ENCODE data around the gene KCTD11. TPM values are rescaled to one million over a fixed set of nuclear protein-coding genes. Genes with fewer than 3 reads are reported as not detected.
"Not testable (repeated sequence)": the region's sequence is repeated elsewhere in the genome, so short reads cannot be mapped to it uniquely, and the experiment has no call there.

Gene KCTD11
- total and polyA plus RNA-seq, 10 donors, result 5.4 to 12.0 (median 8.9) TPM

DNA sequence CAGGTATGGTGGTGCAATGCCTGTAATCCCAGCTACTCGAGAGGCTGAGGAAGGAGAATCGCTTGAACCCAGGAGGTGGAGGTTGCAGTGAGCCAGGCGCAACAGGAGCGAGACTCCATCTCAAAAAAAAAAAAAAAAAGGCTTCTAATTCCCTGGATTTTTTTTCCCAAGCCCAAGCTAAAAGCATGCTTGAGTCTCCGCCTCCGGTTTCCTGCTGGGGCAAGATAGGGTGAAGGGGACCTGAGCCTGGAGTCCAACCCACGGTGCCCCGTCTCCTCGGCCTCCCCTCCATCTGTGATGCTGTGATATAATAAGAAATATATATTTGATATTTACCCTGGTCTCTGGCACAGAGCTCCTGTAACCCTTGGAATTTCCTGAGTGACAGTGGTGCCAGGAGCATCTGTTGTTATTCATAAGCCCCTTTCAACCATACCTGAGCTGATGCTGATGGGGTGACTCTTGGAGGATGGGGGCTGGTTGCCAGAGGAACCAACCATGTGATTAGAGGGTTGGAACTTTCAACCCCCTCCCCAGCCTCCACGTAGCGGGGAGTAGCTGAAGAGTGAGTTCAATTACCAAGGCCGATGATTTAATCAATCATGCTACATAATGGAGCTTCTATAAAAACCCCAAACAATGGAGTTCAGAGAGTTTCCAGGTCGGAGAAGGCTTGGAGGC, 16.1 kb downstream of the KCTD11 start:
- Histone ChIP-seq H3K4me3 (no peak overlapping the region), H3K36me3 (no peaks in the 10 kb centered on the region), H3K4me1 (no peaks in the 10 kb centered on the region), H3K27ac (no peak overlapping the region), H3K9me3 (no peaks in the 10 kb centered on the region), H3K27me3 (replicated peaks in 1 of 7) (peaks cover 0 to 4% (median 0%) of the 10 kb centered on the region in 7 donors)
- WGBS, 5 donors, result 63 to 82% (median 75%) methylated on average over 13 of the region's 13 CpGs
- no peak for DNase-seq
- intact Hi-C loops (cut with DNase I; ENCODE audit: low total_unique reads), result no loop called here
- TF ChIP-seq, protein P1, sequence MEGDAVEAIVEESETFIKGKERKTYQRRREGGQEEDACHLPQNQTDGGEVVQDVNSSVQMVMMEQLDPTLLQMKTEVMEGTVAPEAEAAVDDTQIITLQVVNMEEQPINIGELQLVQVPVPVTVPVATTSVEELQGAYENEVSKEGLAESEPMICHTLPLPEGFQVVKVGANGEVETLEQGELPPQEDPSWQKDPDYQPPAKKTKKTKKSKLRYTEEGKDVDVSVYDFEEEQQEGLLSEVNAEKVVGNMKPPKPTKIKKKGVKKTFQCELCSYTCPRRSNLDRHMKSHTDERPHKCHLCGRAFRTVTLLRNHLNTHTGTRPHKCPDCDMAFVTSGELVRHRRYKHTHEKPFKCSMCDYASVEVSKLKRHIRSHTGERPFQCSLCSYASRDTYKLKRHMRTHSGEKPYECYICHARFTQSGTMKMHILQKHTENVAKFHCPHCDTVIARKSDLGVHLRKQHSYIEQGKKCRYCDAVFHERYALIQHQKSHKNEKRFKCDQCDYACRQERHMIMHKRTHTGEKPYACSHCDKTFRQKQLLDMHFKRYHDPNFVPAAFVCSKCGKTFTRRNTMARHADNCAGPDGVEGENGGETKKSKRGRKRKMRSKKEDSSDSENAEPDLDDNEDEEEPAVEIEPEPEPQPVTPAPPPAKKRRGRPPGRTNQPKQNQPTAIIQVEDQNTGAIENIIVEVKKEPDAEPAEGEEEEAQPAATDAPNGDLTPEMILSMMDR (IDR thresholded peaks at IDR 0.05 in 8 of 11, conservative IDR thresholded peaks at IDR 0.05 in 3 of 11), result no peak
- TF ChIP-seq POLR2AphosphoS5 (IDR thresholded peaks at IDR 0.05) (no peak), POLR2A (IDR thresholded peaks at IDR 0.05) (no peak)

DNA sequence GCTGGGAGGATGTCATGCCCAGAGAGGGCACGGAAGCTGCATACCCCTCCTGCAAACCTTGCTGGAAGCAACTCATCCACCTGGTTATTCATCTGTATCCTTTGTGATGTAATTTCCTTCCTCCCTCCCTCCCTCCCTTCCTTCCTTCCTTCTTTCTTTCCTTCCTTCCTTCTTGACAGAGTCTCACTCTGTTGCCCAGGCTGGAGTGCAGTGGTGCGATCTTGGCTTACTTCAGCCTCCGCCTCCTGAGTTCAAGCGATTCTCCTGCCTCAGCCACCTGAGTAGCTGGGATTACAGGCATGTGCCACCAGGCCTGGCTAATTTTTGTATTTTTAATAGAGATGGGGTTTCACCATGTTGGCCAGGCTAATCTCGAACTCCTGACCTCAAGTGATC, 16.6 kb downstream of the KCTD11 start:
- intact Hi-C loops (cut with DNase I; ENCODE audit: low total_unique reads); DNase-seq; H3K27ac ChIP-seq; H3K4me3 ChIP-seq; H3K4me1 ChIP-seq; H3K27me3 ChIP-seq (replicated peaks in 1 of 7); H3K36me3 ChIP-seq; H3K9me3 ChIP-seq: not testable (repeated sequence)
- 80 to 90% (median 86%) methylated on average over 5 of the region's 5 CpGs for WGBS, 5 donors

GRCh38 chr17:7369825-7370224, 17.9 kb downstream of the KCTD11 start:
- H3K27ac ChIP-seq, result no peak overlapping the region
- TF ChIP-seq, protein P1 (IDR thresholded peaks at IDR 0.05 in 8 of 11, conservative IDR thresholded peaks at IDR 0.05 in 3 of 11), result no peak
- TF ChIP-seq POLR2AphosphoS5 (IDR thresholded peaks at IDR 0.05) (no peak), POLR2A (IDR thresholded peaks at IDR 0.05) (no peak)
- H3K4me3 ChIP-seq, result no peak overlapping the region
- H3K9me3 ChIP-seq, result no peaks in the 10 kb centered on the region
- intact Hi-C loops (cut with DNase I; ENCODE audit: low total_unique reads), result no loop called here
- H3K4me1 ChIP-seq, result no peaks in the 10 kb centered on the region
- H3K36me3 ChIP-seq, result no peaks in the 10 kb centered on the region
- H3K27me3 ChIP-seq (replicated peaks in 1 of 7), result peaks cover 0 to 4% (median 0%) of the 10 kb centered on the region in 7 donors
- 79 to 88% (median 86%) methylated on average over 5 of the region's 5 CpGs for WGBS, 5 donors
- DNase-seq, result no peak

- intact Hi-C loops (cut with DNase I; ENCODE audit: low total_unique reads), result no loop called here
- WGBS, 5 donors, result 84 to 92% (median 86%) methylated on average over 4 of the region's 4 CpGs
- Histone ChIP-seq H3K27ac (no peak overlapping the region), H3K4me1 (no peaks in the 10 kb centered on the region), H3K9me3 (no peaks in the 10 kb centered on the region), H3K27me3 (replicated peaks in 1 of 7) (peaks cover 0 to 4% (median 0%) of the 10 kb centered on the region in 7 donors), H3K4me3 (no peak overlapping the region), H3K36me3 (no peaks in the 10 kb centered on the region)
- TF ChIP-seq POLR2A (IDR thresholded peaks at IDR 0.05) (no peak), POLR2AphosphoS5 (IDR thresholded peaks at IDR 0.05) (no peak)
- TF ChIP-seq, protein P1 (IDR thresholded peaks at IDR 0.05 in 8 of 11, conservative IDR thresholded peaks at IDR 0.05 in 3 of 11), result no peak
- DNase-seq, result no peak
Observed at GRCh38 chr17:7370853-7371252, 18.9 kb downstream of the KCTD11 start.
